ENCODE results near the gene ENPEP. TPM values are rescaled to one million over a fixed set of nuclear protein-coding genes. Genes with fewer than 3 reads are reported as not detected.

Gene ENPEP
- total RNA-seq, 4 donors from 2014 or later: 7.5 to 30.3 (median 15.7) TPM

GRCh38 chr4:110605077-110605476 is 129.1 kb downstream of the ENPEP start:
- TF ChIP-seq CTCF (IDR thresholded peaks at IDR 0.05): no peak
- DNase-seq (ENCODE audit: low spot score): no peak
- ATAC-seq (ENCODE audit: low FRiP score): no peak

GRCh38 chr4:110609044-110609750 is 133.2 kb downstream of the ENPEP start:
- no peak for ATAC-seq (ENCODE audit: low FRiP score)
- TF ChIP-seq CTCF (IDR thresholded peaks at IDR 0.05): no peak

GRCh38 chr4:110610620-110610939 is 134.6 kb downstream of the ENPEP start:
- ATAC-seq (ENCODE audit: low FRiP score) (no peak), DNase-seq (ENCODE audit: low spot score) (no peak)
- TF ChIP-seq CTCF (IDR thresholded peaks at IDR 0.05): no peak

More at GRCh38 chr4:110609044-110609750, 133.2 kb downstream of the ENPEP start:
- DNase-seq (ENCODE audit: low spot score): no peak

GRCh38 chr4:110610940-110611831 is 135.2 kb downstream of the ENPEP start:
- TF ChIP-seq CTCF (IDR thresholded peaks at IDR 0.05): no peak
- DNase-seq (ENCODE audit: low spot score) (no peak), ATAC-seq (ENCODE audit: low FRiP score) (no peak)

- DNase-seq (ENCODE audit: low spot score) (no peak), ATAC-seq (ENCODE audit: low FRiP score) (no peak)
- TF ChIP-seq CTCF (IDR thresholded peaks at IDR 0.05): no peak
Measured at GRCh38 chr4:110611968-110612447, 136.1 kb downstream of the ENPEP start.

- no peak for DNase-seq (ENCODE audit: low spot score)
- ATAC-seq (ENCODE audit: low FRiP score): peak; percentile 31
- TF ChIP-seq CTCF (IDR thresholded peaks at IDR 0.05): no peak
Measured at GRCh38 chr4:110612631-110613269, 136.8 kb downstream of the ENPEP start.
